Smooth muscle cell (in vitro differentiated cells): ENCODE results near the gene SWT1. TPM values are rescaled to one million over a fixed set of nuclear protein-coding genes. Genes with fewer than 3 reads are reported as not detected.

Experiments used
- DNase-seq: peaks from one replicate; lab custom pipeline; 2025; ENCODE audit not compliant: unreplicated experiment; lab: John Stamatoyannopoulos, UW
- H2AFZ ChIP-seq: fragments of 200-600 bp; sonication (generic); 2 replicates; pipeline ENCODE4 v1.6.0; 2016; ENCODE audit warnings: antibody characterized with exemption, low read depth, mild to moderate bottlenecking
- H3F3A ChIP-seq: fragments of 200-600 bp; sonication (generic); 2 replicates; pipeline ENCODE4 v1.6.0; 2017; ENCODE audit warnings: antibody characterized with exemption, low read depth
- H3K27ac ChIP-seq: fragments of 200-600 bp; sonication (generic); 2 replicates; pipeline ENCODE4 v1.5.1; 2016; ENCODE audit warnings: low read depth, mild to moderate bottlenecking
- H3K27me3 ChIP-seq: fragments of 200-600 bp; sonication (generic); 2 replicates; pipeline ENCODE4 v1.6.1; 2016; ENCODE audit warnings: low read depth, mild to moderate bottlenecking
- H3K36me3 ChIP-seq: fragments of 200-600 bp; sonication (generic); 2 replicates; pipeline ENCODE4 v1.5.1; 2016; ENCODE audit warnings: low read depth
- H3K4me1 ChIP-seq: fragments of 200-600 bp; sonication (generic); 2 replicates; pipeline ENCODE4 v1.5.1; 2016; ENCODE audit warnings: low read depth
- H3K4me2 ChIP-seq: fragments of 200-600 bp; sonication (generic); 2 replicates; pipeline ENCODE4 v1.6.0; 2016; ENCODE audit warnings: mild to moderate bottlenecking
- H3K4me3 ChIP-seq: fragments of 200-600 bp; sonication (generic); 2 replicates; pipeline ENCODE4 v1.5.1; 2016; ENCODE audit warnings: mild to moderate bottlenecking
- H3K79me2 ChIP-seq: fragments of 200-600 bp; sonication (generic); 2 replicates; pipeline ENCODE4 v1.6.0; 2016; ENCODE audit warnings: low read depth, mild to moderate bottlenecking
- H3K9ac ChIP-seq: fragments of 200-600 bp; sonication (generic); 2 replicates; pipeline ENCODE4 v1.6.0; 2016; ENCODE audit warnings: low read depth
- H3K9me3 ChIP-seq: fragments of 200-600 bp; sonication (generic); replicated peaks from 2 replicates; pipeline ENCODE4 v1.5.1; 2016; ENCODE audit warnings: low read depth
- H4K20me1 ChIP-seq: fragments of 200-600 bp; sonication (generic); 2 replicates; pipeline ENCODE4 v1.6.0; 2016; ENCODE audit warnings: low read depth
- CTCF ChIP-seq: fragments of 200-600 bp; sonication (generic); IDR thresholded peaks from 2 replicates; pipeline ENCODE4 v1.5.1; 2017; ENCODE audit warnings: borderline replicate concordance, mild to moderate bottlenecking, antibody characterized with exemption; ENCODE audit not compliant: insufficient read depth, poor library complexity, severe bottlenecking
- WGBS: methylation state at CpG from one replicate; pipeline ENCODE4 v1.1.7; 2016; ENCODE audit warnings: low lambda C conversion rate; 5-methylcytosine and 5-hydroxymethylcytosine counted together
- polyA plus RNA-seq: library from polyadenylated mRNA; unstranded; fragments of >200 nt; fragmentation: Nextera tagmentation; extraction: Ambion mirVana; gene quantifications from 2 replicates; pipeline ENCODE4 v1.2.1, GENCODE V29; 2016
- total RNA-seq: library from RNA; depleted of rRNA; stranded (reverse); fragments of >200 nt; gene quantifications from 2 replicates; pipeline ENCODE4 v1.2.3, GENCODE V29; 2014

Gene SWT1
- total and polyA plus RNA-seq, 2 experiments from 2014 or later, result 1.7 to 11.2 TPM

GRCh38 chr1:185305419-185305818 lies 148.5 kb downstream of the SWT1 start:
- H3K36me3 ChIP-seq, result peaks cover 70% of the 10 kb centered on the region
- H4K20me1 ChIP-seq, result peaks cover 65% of the 10 kb centered on the region
- peaks cover 14% of the 10 kb centered on the region for H3F3A ChIP-seq
- H3K4me3 ChIP-seq, result no peak overlapping the region
- WGBS, result 92% methylated on average over 3 of the region's 3 CpGs
- H3K9me3 ChIP-seq, result no peaks in the 10 kb centered on the region
- DNase-seq, result no peak
- H3K9ac ChIP-seq, result no peak overlapping the region
- no peaks in the 10 kb centered on the region for H3K4me1 ChIP-seq
- H3K27me3 ChIP-seq, result no peaks in the 10 kb centered on the region
- H3K27ac ChIP-seq, result peak overlapping the region; percentile 47
- no peak overlapping the region for H3K4me2 ChIP-seq
- peaks cover 48% of the 10 kb centered on the region for H3K79me2 ChIP-seq
- no peak overlapping the region for H2AFZ ChIP-seq
- no peak for TF ChIP-seq CTCF

- H3K27ac ChIP-seq, result peak overlapping the region; percentile 45
These were observed 151.2 kb downstream of the SWT1 start for GRCh38 chr1:185308126-185308525.

GRCh38 chr1:185309566-185309965 lies 152.6 kb downstream of the SWT1 start:
- peak overlapping the region; percentile 96 for H3K4me2 ChIP-seq
- no peak overlapping the region for H2AFZ ChIP-seq
- H3K4me1 ChIP-seq, result peaks cover 29% of the 10 kb centered on the region
- H4K20me1 ChIP-seq, result peaks cover 87% of the 10 kb centered on the region
- H3K36me3 ChIP-seq, result peaks cover 43% of the 10 kb centered on the region
- TF ChIP-seq CTCF, result no peak
- no peak for DNase-seq
- H3K9me3 ChIP-seq, result no peaks in the 10 kb centered on the region
- 82% methylated on average over 2 of the region's 2 CpGs for WGBS
- H3K27ac ChIP-seq, result peak overlapping the region; percentile 45
- H3K4me3 ChIP-seq, result peak overlapping the region; percentile 6
- H3K9ac ChIP-seq, result no peak overlapping the region
- H3K79me2 ChIP-seq, result peaks cover 82% of the 10 kb centered on the region
- H3K27me3 ChIP-seq, result no peaks in the 10 kb centered on the region
- peaks cover 5% of the 10 kb centered on the region for H3F3A ChIP-seq

More at GRCh38 chr1:185308126-185308525, 151.2 kb downstream of the SWT1 start:
- H3K4me3 ChIP-seq, result no peak overlapping the region
- DNase-seq, result no peak
- H2AFZ ChIP-seq, result no peak overlapping the region
- 87% methylated on average over 1 of the region's 1 CpG for WGBS
- H3K27me3 ChIP-seq, result no peaks in the 10 kb centered on the region
- peaks cover 75% of the 10 kb centered on the region for H3K79me2 ChIP-seq
- peaks cover 5% of the 10 kb centered on the region for H3F3A ChIP-seq
- no peaks in the 10 kb centered on the region for H3K9me3 ChIP-seq
- peaks cover 49% of the 10 kb centered on the region for H3K36me3 ChIP-seq
- no peak overlapping the region for H3K9ac ChIP-seq
- no peak overlapping the region for H3K4me2 ChIP-seq
- TF ChIP-seq CTCF, result no peak
- H4K20me1 ChIP-seq, result peaks cover 85% of the 10 kb centered on the region
- H3K4me1 ChIP-seq, result peaks cover 15% of the 10 kb centered on the region

GRCh38 chr1:185311589-185312225 lies 154.7 kb downstream of the SWT1 start:
- DNase-seq, result no peak
- Histone ChIP-seq H3K27me3 (no peaks in the 10 kb centered on the region), H2AFZ (no peak overlapping the region), H4K20me1 (peaks cover 95% of the 10 kb centered on the region), H3K79me2 (peaks cover 99% of the 10 kb centered on the region), H3K36me3 (peaks cover 31% of the 10 kb centered on the region), H3K9ac (peak overlapping the region; percentile 97), H3K4me2 (peak overlapping the region; percentile 96), H3K9me3 (no peaks in the 10 kb centered on the region), H3F3A (peaks cover 11% of the 10 kb centered on the region), H3K4me3 (peak overlapping the region; percentile 92), H3K27ac (peak overlapping the region; percentile 98), H3K4me1 (peaks cover 36% of the 10 kb centered on the region)
- TF ChIP-seq CTCF, result no peak
